Endothelial cell of umbilical vein (primary cell): Measurements from ENCODE around the gene CCN5. TPM values are rescaled to one million over a fixed set of nuclear protein-coding genes. Genes with fewer than 3 reads are reported as not detected.
"Not testable (repeated sequence)": the region's sequence is repeated elsewhere in the genome, so short reads cannot be mapped to it uniquely, and the experiment has no call there.

Experiments used
- BruUV-seq: library from RNA; stranded (reverse); fragments of 400-500 nt; replicated peaks from 2 replicates; lab custom pipeline; 2021; lab: Mats Ljungman, UMichigan
- CTCF ChIA-PET: fragments of 300-600, 350-600 bp; sonication (Branson Sonifier 250); formaldehyde crosslinking; loops from one replicate; lab custom pipeline; 2021; ENCODE audit warnings: antibody characterized with exemption, inconsistent platforms; lab: Charles Lee
- POLR2A ChIA-PET: fragments of 300-600, 350-600 bp; sonication (Branson Sonifier 250); formaldehyde crosslinking; loops from one replicate; lab custom pipeline; 2021; ENCODE audit warnings: antibody characterized with exemption, inconsistent platforms; lab: Charles Lee
- DNase-seq: peaks from one replicate; pipeline ENCODE4 v3.0.0-alpha.2; 2011; ENCODE audit warnings: low read depth, low spot score
- FAIRE-seq: peaks from 2 replicates; lab custom pipeline; 2011; peaks lifted over from hg19 to GRCh38; lab: Jason Lieb, UNC
- H2AFZ ChIP-seq: 2 replicates; pipeline ENCODE4 v1.6.0; 2012; ENCODE audit warnings: low read depth, low read length, control low read depth, inconsistent platforms
- H3K27ac ChIP-seq: 2 replicates; pipeline ENCODE4 v1.5.1; 2011; ENCODE audit warnings: low read depth, mild to moderate bottlenecking, control low read depth, low read length, moderate library complexity; ENCODE audit not compliant: insufficient read depth
- H3K27me3 ChIP-seq, 2 experiments: 2 replicates each; pipeline versions ENCODE4 v1.6.0 to v1.6.1; 2011; ENCODE audit warnings: low read length in 2 of 2, mixed read lengths in 1 of 2; ENCODE audit not compliant: control insufficient read depth in 2 of 2, insufficient read depth in 2 of 2
- H3K36me3 ChIP-seq, 2 experiments: 2 replicates in 1 of 2; 3 replicates in 1 of 2; pipeline ENCODE4 v1.5.1; 2011; ENCODE audit warnings: low read length in 2 of 2, mild to moderate bottlenecking in 1 of 2, moderate library complexity in 1 of 2; ENCODE audit not compliant: control insufficient read depth in 2 of 2, insufficient read depth in 2 of 2; ENCODE audit errors: extremely low read depth in 1 of 2
- H3K4me1 ChIP-seq: 3 replicates; pipeline ENCODE4 v1.5.1; 2011; ENCODE audit warnings: mild to moderate bottlenecking, low read length; ENCODE audit not compliant: control insufficient read depth, insufficient read depth; ENCODE audit errors: extremely low read depth
- H3K4me2 ChIP-seq: 2 replicates; pipeline ENCODE4 v1.6.1; 2011; ENCODE audit warnings: low read length, control low read depth, mixed read lengths; ENCODE audit not compliant: insufficient read depth
- H3K4me3 ChIP-seq, 3 experiments: fragments of 200-600 bp in 1 of 3; sonication (generic), shearing (Covaris generic) in 1 of 3; replicated peaks in 1 of 3; 2 replicates each; pipeline ENCODE4 v1.5.1; 2011 to 2016; ENCODE audit warnings: control low read depth in 3 of 3, low read length in 3 of 3, mild to moderate bottlenecking in 2 of 3, inconsistent platforms in 1 of 3, low read depth in 1 of 3, moderate library complexity in 1 of 3; ENCODE audit not compliant: insufficient read depth in 1 of 3
- H3K79me2 ChIP-seq: 2 replicates; pipeline ENCODE4 v1.6.0; 2012; ENCODE audit warnings: low read length, inconsistent platforms; ENCODE audit not compliant: control insufficient read depth, insufficient read depth
- H3K9ac ChIP-seq: replicated peaks from 2 replicates; pipeline ENCODE3; 2011; ENCODE audit warnings: low read length, control low read depth; ENCODE audit not compliant: insufficient read depth; ENCODE audit errors: extremely low read depth
- H3K9me1 ChIP-seq: replicated peaks from 3 replicates; pipeline ENCODE4 v1.6.0; 2011; ENCODE audit warnings: mild to moderate bottlenecking, low read length; ENCODE audit not compliant: control insufficient read depth, insufficient read depth; ENCODE audit errors: extremely low read depth
- H3K9me3 ChIP-seq: replicated peaks from 2 replicates; pipeline ENCODE4 v1.5.1; 2012; ENCODE audit warnings: low read length, inconsistent platforms; ENCODE audit not compliant: control insufficient read depth, insufficient read depth
- H4K20me1 ChIP-seq: replicated peaks from 2 replicates; pipeline ENCODE3; 2011; ENCODE audit warnings: mild to moderate bottlenecking, low read length; ENCODE audit not compliant: control insufficient read depth, insufficient read depth; ENCODE audit errors: extremely low read depth
- EZH2 ChIP-seq: IDR thresholded peaks from 2 replicates; pipeline ENCODE4 v1.6.1; 2012; ENCODE audit warnings: borderline replicate concordance, low read depth, mild to moderate bottlenecking, moderate library complexity, low read length, inconsistent platforms; ENCODE audit not compliant: severe bottlenecking
- FOS ChIP-seq: IDR thresholded peaks from 2 replicates; pipeline ENCODE4 v1.6.1; 2011; ENCODE audit warnings: mild to moderate bottlenecking, low read length, moderate library complexity, borderline replicate concordance; ENCODE audit not compliant: insufficient read depth
- GATA2 ChIP-seq: IDR thresholded peaks from 2 replicates; pipeline ENCODE4 v1.7.0; 2011; ENCODE audit warnings: low read depth, mild to moderate bottlenecking, moderate library complexity, mixed read lengths, low read length; ENCODE audit not compliant: insufficient read length, insufficient read depth
- JUN ChIP-seq: IDR thresholded peaks from 2 replicates; pipeline ENCODE4 v1.6.1; 2011; ENCODE audit warnings: borderline replicate concordance, low read depth; ENCODE audit not compliant: insufficient read length, insufficient read depth
- MAX ChIP-seq: IDR thresholded peaks from 2 replicates; pipeline ENCODE4 v1.6.1; 2011; ENCODE audit not compliant: insufficient read depth, insufficient read length
- MYC ChIP-seq: IDR thresholded peaks from one replicate; pipeline ENCODE4 v1.6.1; 2011; ENCODE audit warnings: mild to moderate bottlenecking, low read depth, low read length
- POLR2A ChIP-seq: IDR thresholded peaks from 2 replicates; pipeline ENCODE4 v1.6.1; 2012; ENCODE audit warnings: low read depth, mild to moderate bottlenecking, control low read depth, low read length
- POLR2AphosphoS5 ChIP-seq: IDR thresholded peaks from 2 replicates; pipeline ENCODE4 v1.6.1; 2012; ENCODE audit warnings: low read depth, mild to moderate bottlenecking, control low read depth, low read length, moderate library complexity; ENCODE audit not compliant: insufficient read depth
- dilution Hi-C: fragments of 300-500 bp; cut with MboI; formaldehyde crosslinking; loops from one replicate; pipeline ENCODE4 v1.15.0; 2019; ENCODE audit warnings: low sequenced_read_pairs; ENCODE audit not compliant: extremely low pct_ligation_motif_present
- intact Hi-C: fragments of 100-400 bp; cut with micrococcal nuclease; formaldehyde crosslinking; loops from one replicate; pipeline ENCODE4 v1.10.0; 2022
- polyA plus RNA-seq, 4 experiments: library from polyadenylated mRNA; depleted of rRNA in 3 of 4; stranded (reverse) in 3 of 4; unstranded in 1 of 4; fragments of >200 nt; gene quantifications; 2 replicates each; pipeline versions ENCODE4 v1.2.1 to v1.2.3, GENCODE V29; 2011 to 2012; ENCODE audit warnings: missing spikeins in 1 of 4
- total RNA-seq: library from RNA; stranded (reverse); gene quantifications from 2 replicates; pipeline ENCODE4 v1.2.3, GENCODE V29; 2021
- TF ChIP-seq, protein P1 (sequence below), 2 donors: IDR thresholded peaks; 1 replicate in 1 of 2; 2 replicates in 1 of 2; pipeline ENCODE4 v1.5.1; 2011; ENCODE audit warnings: low read length in 2 of 2, mild to moderate bottlenecking in 2 of 2, moderate library complexity in 2 of 2, control low read depth in 1 of 2, inconsistent platforms in 1 of 2, low read depth in 1 of 2; ENCODE audit not compliant: insufficient read depth in 1 of 2; ENCODE audit errors: extremely low read depth in 1 of 2

Gene CCN5
- total and polyA plus RNA-seq, 2 donors (not counting 3 experiments of a cell fraction or from before 2014, with no cell fraction given) = 0.03 TPM; not detected in 1

DNA sequence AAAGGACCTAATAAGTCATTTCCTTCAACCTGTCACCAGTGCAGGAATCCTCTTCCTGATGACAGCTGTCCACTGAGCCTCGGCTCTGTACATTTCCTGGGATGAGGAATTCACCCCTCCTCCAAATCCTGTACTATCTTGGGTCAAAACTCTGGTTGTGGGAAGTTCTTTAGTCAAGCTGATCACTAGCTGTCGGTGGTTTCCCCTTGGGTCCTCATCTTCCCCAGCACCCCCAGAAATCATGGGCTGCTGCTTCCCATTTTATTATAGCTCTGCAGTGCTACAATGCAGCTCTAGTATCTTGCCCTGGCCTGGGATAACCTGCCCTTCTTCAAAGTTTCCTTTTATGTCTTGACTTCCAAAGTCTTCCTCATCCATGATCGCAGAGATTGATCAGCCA, 49.1 kb upstream of the CCN5 start:
- no peaks in the 10 kb centered on the region for H3K36me3 ChIP-seq
- H4K20me1 ChIP-seq = no peaks in the 10 kb centered on the region
- H3K9ac ChIP-seq = no peak overlapping the region
- TF ChIP-seq FOS (no peak), POLR2AphosphoS5 (no peak), POLR2A (no peak), MAX (no peak), JUN (no peak), MYC (no peak), GATA2 (no peak), EZH2 (no peak)
- TF ChIP-seq, protein P1, sequence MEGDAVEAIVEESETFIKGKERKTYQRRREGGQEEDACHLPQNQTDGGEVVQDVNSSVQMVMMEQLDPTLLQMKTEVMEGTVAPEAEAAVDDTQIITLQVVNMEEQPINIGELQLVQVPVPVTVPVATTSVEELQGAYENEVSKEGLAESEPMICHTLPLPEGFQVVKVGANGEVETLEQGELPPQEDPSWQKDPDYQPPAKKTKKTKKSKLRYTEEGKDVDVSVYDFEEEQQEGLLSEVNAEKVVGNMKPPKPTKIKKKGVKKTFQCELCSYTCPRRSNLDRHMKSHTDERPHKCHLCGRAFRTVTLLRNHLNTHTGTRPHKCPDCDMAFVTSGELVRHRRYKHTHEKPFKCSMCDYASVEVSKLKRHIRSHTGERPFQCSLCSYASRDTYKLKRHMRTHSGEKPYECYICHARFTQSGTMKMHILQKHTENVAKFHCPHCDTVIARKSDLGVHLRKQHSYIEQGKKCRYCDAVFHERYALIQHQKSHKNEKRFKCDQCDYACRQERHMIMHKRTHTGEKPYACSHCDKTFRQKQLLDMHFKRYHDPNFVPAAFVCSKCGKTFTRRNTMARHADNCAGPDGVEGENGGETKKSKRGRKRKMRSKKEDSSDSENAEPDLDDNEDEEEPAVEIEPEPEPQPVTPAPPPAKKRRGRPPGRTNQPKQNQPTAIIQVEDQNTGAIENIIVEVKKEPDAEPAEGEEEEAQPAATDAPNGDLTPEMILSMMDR (IDR thresholded peaks at IDR 0.05; ENCODE audit: extremely low read depth in 1 of 2, insufficient read depth in 1 of 2, low read depth in 1 of 2, low read length in 2 of 2) = no peak
- no peaks in the 10 kb centered on the region for H3K79me2 ChIP-seq
- no peak overlapping the region for H2AFZ ChIP-seq
- H3K27ac ChIP-seq = no peak overlapping the region
- dilution Hi-C loops = no loop called here
- peaks cover 9% of the 10 kb centered on the region for H3K4me1 ChIP-seq
- H3K9me3 ChIP-seq = no peaks in the 10 kb centered on the region
- ChIA-PET CTCF (interaction anchor here (1.0 to 1.6 kb wide), 3 partner anchors 10 to 19 kb away, joined by 3 to 5 read pairs (median 4); no protein-coding TSS in a partner anchor), POLR2A (no interaction called here)
- H3K27me3 ChIP-seq = peaks cover 5 to 6% of the 10 kb centered on the region in 2 experiments
- DNase-seq (no peak), FAIRE-seq (no peak)
- BruUV-seq = no TSS peak
- H3K4me3 ChIP-seq = no peak overlapping the region
- no peaks in the 10 kb centered on the region for H3K9me1 ChIP-seq
- intact Hi-C loops = no loop called here
- H3K4me2 ChIP-seq = no peak overlapping the region

GRCh38 chr20:44670851-44671250, 44.3 kb upstream of the CCN5 start:
- H3K9ac ChIP-seq, FAIRE-seq, H3K9me3 ChIP-seq, H3K9me1 ChIP-seq, H2AFZ ChIP-seq, H3K27ac ChIP-seq, H4K20me1 ChIP-seq, CTCF ChIA-PET, H3K4me3 ChIP-seq, H3K36me3 ChIP-seq, BruUV-seq, H3K4me2 ChIP-seq, POLR2A ChIA-PET, H3K79me2 ChIP-seq, H3K4me1 ChIP-seq, intact Hi-C loops, DNase-seq, dilution Hi-C loops, H3K27me3 ChIP-seq: not testable (repeated sequence)

DNA sequence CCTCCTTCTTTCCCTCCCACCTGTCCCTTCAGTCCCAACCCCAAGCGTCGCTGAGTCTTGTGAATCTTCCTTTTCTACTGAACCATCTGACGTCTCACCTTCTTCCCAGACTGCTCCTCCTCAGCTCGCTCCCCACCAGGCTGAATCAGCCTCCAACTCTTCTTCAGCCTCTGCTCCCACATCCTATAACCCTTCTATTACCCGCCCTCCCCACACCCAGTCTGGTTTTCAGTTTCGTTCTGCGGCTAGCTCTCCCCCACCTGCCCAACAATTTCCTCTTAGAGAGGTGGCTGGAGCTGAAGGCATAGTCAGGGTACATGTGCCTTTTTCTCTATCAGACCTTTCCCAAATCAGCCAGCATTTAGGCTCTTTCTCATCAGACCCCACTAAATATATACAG, 43.6 kb upstream of the CCN5 start:
- POLR2A ChIA-PET, H3K36me3 ChIP-seq, H4K20me1 ChIP-seq, H3K9me1 ChIP-seq, H2AFZ ChIP-seq, intact Hi-C loops, H3K79me2 ChIP-seq, H3K9ac ChIP-seq, H3K4me3 ChIP-seq, BruUV-seq, H3K4me1 ChIP-seq, H3K9me3 ChIP-seq, H3K27me3 ChIP-seq, dilution Hi-C loops, H3K27ac ChIP-seq, FAIRE-seq, DNase-seq, H3K4me2 ChIP-seq: not testable (repeated sequence)
- CTCF ChIA-PET = interaction anchor here (1.3 kb wide), 1 partner anchor 12 kb away, joined by 5 read pairs; no protein-coding TSS in a partner anchor
